HepG2 (cell line): ENCODE results near the gene CLDN5. TPM values are rescaled to one million over a fixed set of nuclear protein-coding genes. Genes with fewer than 3 reads are reported as not detected.

Experiments
- ATAC-seq: fragments of 200-7000 bp; cut with Tn5 transposase; 3 replicates; pipeline ENCODE4 v1.9.1; 2020; ENCODE audit warnings: mild to moderate bottlenecking, moderate library complexity
- BruUV-seq: library from RNA; stranded (reverse); fragments of 400-500 nt; replicated peaks from 2 replicates; lab custom pipeline; 2021; lab: Mats Ljungman, UMichigan
- CTCF ChIA-PET: fragments of 300-600 bp; formaldehyde crosslinking; extraction: SDS; loops from one replicate; lab custom pipeline; 2021; ENCODE audit warnings: low total read pairs, inconsistent platforms, low intra/inter-chr PET ratio; lab: Yijun Ruan, JAX
- POLR2A ChIA-PET: fragments of 350-600 bp; sonication (Branson Sonifier 250); formaldehyde crosslinking; loops from one replicate; lab custom pipeline; 2020; ENCODE audit warnings: antibody characterized with exemption, inconsistent platforms; lab: Yijun Ruan, JAX
- DNase-seq: peaks from one replicate; pipeline ENCODE4 v3.0.0-alpha.2; 2015; ENCODE audit warnings: low spot score
- FAIRE-seq: peaks from 3 replicates; lab custom pipeline; 2011; peaks lifted over from hg19 to GRCh38; lab: Jason Lieb, UNC
- H2AFZ ChIP-seq: one replicate; pipeline ENCODE4 v1.6.1; 2011; ENCODE audit warnings: low read length, inconsistent platforms
- H3K27ac ChIP-seq: fragments of 300-600 bp; 3 replicates; pipeline ENCODE4 v1.8.0; 2011; ENCODE audit warnings: mixed run types, mild to moderate bottlenecking, mixed read lengths, low read length, inconsistent platforms; ENCODE audit not compliant: insufficient read depth; ENCODE audit errors: extremely low read length
- H3K27me3 ChIP-seq, 2 experiments: fragments of 200-600 bp in 1 of 2; 2 replicates in 1 of 2; 3 replicates in 1 of 2; pipeline versions ENCODE4 v1.6.0 to v1.8.0; 2011; ENCODE audit warnings: low read length in 2 of 2, mild to moderate bottlenecking in 2 of 2, moderate library complexity in 2 of 2, inconsistent platforms in 1 of 2; ENCODE audit not compliant: insufficient read depth in 2 of 2, control insufficient read depth in 1 of 2
- H3K36me3 ChIP-seq, 2 experiments: fragments of 200-600 bp in 1 of 2; replicated peaks in 1 of 2; 2 replicates in 1 of 2; 3 replicates in 1 of 2; pipeline versions ENCODE4 v1.5.1 to v1.8.0; 2011; ENCODE audit warnings: low read length in 2 of 2, inconsistent platforms in 1 of 2; ENCODE audit not compliant: insufficient read depth in 2 of 2, control insufficient read depth in 1 of 2
- H3K4me1 ChIP-seq: 2 replicates; pipeline ENCODE4 v1.5.1; 2012; ENCODE audit warnings: low read length, inconsistent platforms; ENCODE audit not compliant: insufficient read depth
- H3K4me2 ChIP-seq: 2 replicates; pipeline ENCODE4 v1.6.0; 2011; ENCODE audit warnings: low read depth, low read length, inconsistent platforms
- H3K4me3 ChIP-seq, 3 experiments: fragments of 200-600 bp in 1 of 3; sonication (generic), shearing (Covaris generic) in 1 of 3; replicated peaks in 1 of 3; 2 replicates each; pipeline ENCODE4 v1.5.1; 2011 to 2016; ENCODE audit warnings: low read length in 3 of 3, inconsistent platforms in 2 of 3, low read depth in 2 of 3, mild to moderate bottlenecking in 2 of 3, control low read depth in 1 of 3, mixed read lengths in 1 of 3; ENCODE audit not compliant: insufficient read depth in 1 of 3
- H3K79me2 ChIP-seq: one replicate; pipeline ENCODE4 v1.6.1; 2011; ENCODE audit warnings: low read length, inconsistent platforms; ENCODE audit not compliant: insufficient read depth
- H3K9ac ChIP-seq: 2 replicates; pipeline ENCODE4 v1.6.0; 2011; ENCODE audit warnings: mild to moderate bottlenecking, low read depth, low read length, inconsistent platforms; ENCODE audit not compliant: insufficient read depth
- H3K9me3 ChIP-seq: 2 replicates; pipeline ENCODE4 v1.5.1; 2012; ENCODE audit warnings: mild to moderate bottlenecking, low read length
- H4K20me1 ChIP-seq: 2 replicates; pipeline ENCODE4 v1.6.0; 2011; ENCODE audit warnings: inconsistent platforms, mild to moderate bottlenecking, low read length, moderate library complexity; ENCODE audit not compliant: insufficient read depth
- KDM6A ChIP-seq: IDR thresholded peaks from 2 replicates; pipeline ENCODE4 v1.6.1; 2016; ENCODE audit warnings: low read depth
- NONO ChIP-seq, 2 experiments: fragments of 450-650 bp in 1 of 2; sonication (generic) in 1 of 2; formaldehyde crosslinking in 1 of 2; IDR thresholded peaks in 1 of 2; conservative IDR thresholded peaks in 1 of 2; 2 replicates each; pipeline versions ENCODE4 v1.6.1 to v1.8.0; 2017 to 2022; ENCODE audit warnings: mild to moderate bottlenecking in 1 of 2, missing genetic modification reagents in 1 of 2, moderate library complexity in 1 of 2
- SRSF4 ChIP-seq: fragments of 200-400 bp; formaldehyde crosslinking; IDR thresholded peaks from one replicate; pipeline ENCODE4 v1.6.1; 2018; ENCODE audit warnings: mild to moderate bottlenecking, low read depth, low read length, moderate library complexity; ENCODE audit not compliant: poor library complexity, severe bottlenecking
- ZBTB20 ChIP-seq: sonication (generic); formaldehyde crosslinking; IDR thresholded peaks from 2 replicates; pipeline ENCODE4 v1.8.1; 2023; ENCODE audit warnings: missing genetic modification reagents, low read depth, mild to moderate bottlenecking, borderline replicate concordance
- ZNF574 ChIP-seq: sonication (generic); formaldehyde crosslinking; IDR thresholded peaks from 2 replicates; pipeline ENCODE4 v1.4.0; 2020; ENCODE audit warnings: missing genetic modification reagents
- ZNF772 ChIP-seq: sonication (generic); formaldehyde crosslinking; IDR thresholded peaks from 2 replicates; pipeline ENCODE4 v1.5.0; 2020; ENCODE audit warnings: mild to moderate bottlenecking, missing genetic modification reagents
- WGBS: methylation state at CpG from one replicate; pipeline ENCODE4 v1.1.6; 2017; ENCODE audit warnings: low lambda C conversion rate; 5-methylcytosine and 5-hydroxymethylcytosine counted together
- in situ Hi-C: cut with HindIII; loops from 2 replicates; pipeline ENCODE4 v1.10.0; 2017; ENCODE audit warnings: low pct_unique_long_range_greater_than_20kb; ENCODE audit not compliant: extremely low pct_ligation_motif_present
- intact Hi-C: fragments of 100-400 bp; cut with micrococcal nuclease; formaldehyde crosslinking; loops from one replicate; pipeline ENCODE4 v1.10.0; 2022; ENCODE audit not compliant: unreplicated experiment
- polyA plus RNA-seq, 8 experiments: library from polyadenylated mRNA; depleted of rRNA in 3 of 8; stranded (reverse) in 7 of 8; unstranded in 1 of 8; fragments of >200 nt; fragmentation: Illumina TruSeq in 4 of 8; extraction: Trizol in 4 of 8; gene quantifications; 2 replicates each; pipeline versions ENCODE4 v1.2.1 to v1.2.3, GENCODE V29; 2011 to 2016; ENCODE audit warnings: low read depth in 4 of 8, missing spikeins in 1 of 8, mixed read lengths in 1 of 8; ENCODE audit not compliant: insufficient read depth in 1 of 8
- total RNA-seq, 5 experiments: library from RNA; depleted of rRNA; stranded (reverse); fragments of >200 nt; fragmentation: Illumina TruSeq; extraction: Trizol; gene quantifications; 2 replicates each; pipeline ENCODE4 v1.2.3, GENCODE V29; 2016; ENCODE audit warnings: low read depth in 1 of 5

CLDN5 gene
- total and polyA plus RNA-seq, 2 of the 13 experiments (the other 11 are each of a cell fraction or from before 2014, with no cell fraction given), result not detected

- Histone ChIP-seq H3K27ac (no peak overlapping the region), H3K27me3 (peaks cover 0 to 18% of the 10 kb centered on the region in 2 experiments; a peak in 1 of 5 replicates), H3K9me3 (no peaks in the 10 kb centered on the region), H3K79me2 (no peaks in the 10 kb centered on the region), H2AFZ (no peak overlapping the region), H3K4me3 (no peak overlapping the region), H3K4me1 (no peaks in the 10 kb centered on the region), H3K4me2 (no peak overlapping the region), H3K36me3 (no peaks in the 10 kb centered on the region), H4K20me1 (no peaks in the 10 kb centered on the region), H3K9ac (no peak overlapping the region)
- no TSS peak for BruUV-seq
- in situ Hi-C loops, result no loop called here
- intact Hi-C loops, result no loop called here
- CTCF ChIA-PET, result no interaction called here
- DNase-seq (no peak), FAIRE-seq (no peak), ATAC-seq (peak; percentile 29)
- TF ChIP-seq KDM6A (CRISPR knock-in tag) (no peak), ZNF574 (CRISPR knock-in tag) (no peak), ZNF772 (CRISPR knock-in tag) (no peak), NONO (IDR thresholded peaks at IDR 0.05) (no peak), NONO (CRISPR knock-in tag; conservative IDR thresholded peaks at IDR 0.05) (0 out of 2 replicates have a peak, but pooled peaks have one; percentile 19), ZBTB20 (CRISPR knock-in tag) (no peak), SRSF4 (no peak)
- POLR2A ChIA-PET, result no interaction called here
- 10% methylated on average over 3 of the region's 7 CpGs for WGBS
Measured at GRCh38 chr22:19526702-19527111, 2.5 kb upstream of the CLDN5 start.
